ENCODE measurements around the gene OPTC.

GRCh38 chr1:203556047-203556851 lies 62.3 kb downstream of the OPTC start:
- TF ChIP-seq ZNF431 (CRISPR knock-in tag; IDR thresholded peaks at IDR 0.05) (no peak), ZNF780A (CRISPR knock-in tag; IDR thresholded peaks at IDR 0.05) (no peak), ZBTB11 (CRISPR knock-in tag; IDR thresholded peaks at IDR 0.05) (no peak), CBX5 (IDR thresholded peaks at IDR 0.05; ENCODE audit: borderline replicate concordance, low read depth) (no peak), CTCF (IDR thresholded peaks at IDR 0.05 in 2 of 3, conservative IDR thresholded peaks at IDR 0.05 in 1 of 3; ENCODE audit: insufficient read depth in 2 of 3, low read depth in 1 of 3, low read length in 3 of 3) (no peak), RCOR1 (IDR thresholded peaks at IDR 0.05; ENCODE audit: borderline replicate concordance in 1 of 2, low read depth in 2 of 2, low read length in 2 of 2) (no peak), HNRNPLL (IDR thresholded peaks at IDR 0.05; ENCODE audit: low read depth, low read length, poor library complexity, severe bottlenecking) (no peak), SRF (CRISPR knock-in tag; IDR thresholded peaks at IDR 0.05) (no peak), MYC (IDR thresholded peaks at IDR 0.05; ENCODE audit: low read depth, low read length) (no peak), MYC (CRISPR knock-in tag; IDR thresholded peaks at IDR 0.05; ENCODE audit: borderline replicate concordance, low read depth) (no peak)

All from K562 (cell line).